Osteocyte (in vitro differentiated cells): ENCODE data around the gene COX10. TPM values are rescaled to one million over a fixed set of nuclear protein-coding genes. Genes with fewer than 3 reads are reported as not detected.

Experiments used
- DNase-seq: peaks from one replicate; pipeline ENCODE4 v3.0.0; 2021; ENCODE audit warnings: mixed read lengths; ENCODE audit not compliant: unreplicated experiment; ENCODE audit errors: extremely low spot score
- H3K27ac Mint-ChIP-seq: one replicate; pipeline ENCODE4 v1.8.0; 2021; ENCODE audit warnings: mild to moderate bottlenecking, mixed read lengths; ENCODE audit not compliant: unreplicated experiment
- H3K27me3 Mint-ChIP-seq: one replicate; pipeline ENCODE4 v1.8.0; 2021; ENCODE audit warnings: mixed read lengths; ENCODE audit not compliant: unreplicated experiment
- H3K36me3 Mint-ChIP-seq: one replicate; pipeline ENCODE4 v1.8.0; 2021; ENCODE audit warnings: mixed read lengths; ENCODE audit not compliant: unreplicated experiment
- H3K4me1 Mint-ChIP-seq: one replicate; pipeline ENCODE4 v1.8.0; 2021; ENCODE audit warnings: mixed read lengths; ENCODE audit not compliant: unreplicated experiment
- H3K4me3 Mint-ChIP-seq: one replicate; pipeline ENCODE4 v1.8.0; 2021; ENCODE audit warnings: mild to moderate bottlenecking, moderate library complexity, mixed read lengths; ENCODE audit not compliant: unreplicated experiment
- H3K9me3 Mint-ChIP-seq: one replicate; pipeline ENCODE4 v1.8.0; 2021; ENCODE audit warnings: mixed read lengths; ENCODE audit not compliant: unreplicated experiment
- CTCF ChIP-seq: fragments of 200-600 bp; sonication (generic); IDR thresholded peaks from 2 replicates; pipeline ENCODE4 v1.5.0; 2021; ENCODE audit warnings: antibody characterized with exemption, mild to moderate bottlenecking, moderate library complexity
- total RNA-seq: library from RNA; stranded (reverse); gene quantifications from 2 replicates; pipeline ENCODE4 v1.2.1, GENCODE V29; 2021

Gene COX10
- total RNA-seq, 1 donor from 2014 or later: 15.6 TPM

- H3K9me3 Mint-ChIP-seq: no peaks in the 10 kb centered on the region
- no peak overlapping the region for H3K4me3 Mint-ChIP-seq
- H3K27me3 Mint-ChIP-seq: no peaks in the 10 kb centered on the region
- DNase-seq: peak; percentile 44
- no peak overlapping the region for H3K27ac Mint-ChIP-seq
- peaks cover 2% of the 10 kb centered on the region for H3K4me1 Mint-ChIP-seq
- peaks cover 13% of the 10 kb centered on the region for H3K36me3 Mint-ChIP-seq
- TF ChIP-seq CTCF: no peak
Measured at GRCh38 chr17:14201021-14201987, 132.0 kb downstream of the COX10 start.

- peaks cover 2% of the 10 kb centered on the region for H3K4me1 Mint-ChIP-seq
- DNase-seq: no peak
- H3K4me3 Mint-ChIP-seq: no peak overlapping the region
- no peak for TF ChIP-seq CTCF
- no peaks in the 10 kb centered on the region for H3K27me3 Mint-ChIP-seq
- peaks cover 13% of the 10 kb centered on the region for H3K36me3 Mint-ChIP-seq
- H3K27ac Mint-ChIP-seq: no peak overlapping the region
- no peaks in the 10 kb centered on the region for H3K9me3 Mint-ChIP-seq
Measured at GRCh38 chr17:14201988-14202380, 132.7 kb downstream of the COX10 start.

GRCh38 chr17:14202388-14203166 lies 133.3 kb downstream of the COX10 start:
- peak; percentile 27 for DNase-seq

GRCh38 chr17:14203388-14203787 lies 134.1 kb downstream of the COX10 start:
- Mint-ChIP-seq H3K27ac (no peak overlapping the region), H3K4me3 (no peak overlapping the region), H3K36me3 (peaks cover 18% of the 10 kb centered on the region), H3K4me1 (peaks cover 2% of the 10 kb centered on the region), H3K9me3 (no peaks in the 10 kb centered on the region), H3K27me3 (no peaks in the 10 kb centered on the region)
- peak; percentile 45 for TF ChIP-seq CTCF
- peak; percentile 0 for DNase-seq

More at GRCh38 chr17:14202388-14203166, 133.3 kb downstream of the COX10 start:
- TF ChIP-seq CTCF: no peak
- H3K4me1 Mint-ChIP-seq: peaks cover 2% of the 10 kb centered on the region
- no peak overlapping the region for H3K4me3 Mint-ChIP-seq
- peaks cover 18% of the 10 kb centered on the region for H3K36me3 Mint-ChIP-seq
- H3K27me3 Mint-ChIP-seq: no peaks in the 10 kb centered on the region
- H3K9me3 Mint-ChIP-seq: no peaks in the 10 kb centered on the region
- no peak overlapping the region for H3K27ac Mint-ChIP-seq

- Mint-ChIP-seq H3K4me1 (peaks cover 2% of the 10 kb centered on the region), H3K27ac (no peak overlapping the region), H3K27me3 (no peaks in the 10 kb centered on the region), H3K9me3 (no peaks in the 10 kb centered on the region), H3K4me3 (no peak overlapping the region), H3K36me3 (peaks cover 17% of the 10 kb centered on the region)
- DNase-seq: peak; percentile 19
- no peak for TF ChIP-seq CTCF
Measured at GRCh38 chr17:14204084-14204483, 134.8 kb downstream of the COX10 start.
